ENCODE data around the gene UCP3.

DNA sequence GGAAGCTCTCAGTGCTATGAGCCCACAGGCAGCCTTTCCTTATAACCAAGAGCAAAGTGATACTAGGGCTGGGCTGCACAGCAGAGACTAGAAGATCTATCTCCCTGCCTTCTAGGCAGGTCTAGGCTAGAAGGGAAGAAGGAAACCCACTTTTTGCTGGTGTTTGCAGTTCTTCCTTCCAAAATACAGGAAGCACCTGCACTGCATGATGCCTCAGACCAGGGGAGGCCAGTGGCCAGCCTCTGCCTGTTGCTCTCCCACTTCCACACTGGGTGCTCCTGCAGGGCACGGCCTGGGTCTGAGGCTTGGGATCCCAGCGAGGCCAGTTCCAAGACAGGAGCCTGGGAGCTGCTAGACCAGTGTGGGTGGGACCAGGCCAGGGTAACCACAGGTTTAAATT is 6.0 kb upstream of the UCP3 start:
- TF ChIP-seq, protein P1, sequence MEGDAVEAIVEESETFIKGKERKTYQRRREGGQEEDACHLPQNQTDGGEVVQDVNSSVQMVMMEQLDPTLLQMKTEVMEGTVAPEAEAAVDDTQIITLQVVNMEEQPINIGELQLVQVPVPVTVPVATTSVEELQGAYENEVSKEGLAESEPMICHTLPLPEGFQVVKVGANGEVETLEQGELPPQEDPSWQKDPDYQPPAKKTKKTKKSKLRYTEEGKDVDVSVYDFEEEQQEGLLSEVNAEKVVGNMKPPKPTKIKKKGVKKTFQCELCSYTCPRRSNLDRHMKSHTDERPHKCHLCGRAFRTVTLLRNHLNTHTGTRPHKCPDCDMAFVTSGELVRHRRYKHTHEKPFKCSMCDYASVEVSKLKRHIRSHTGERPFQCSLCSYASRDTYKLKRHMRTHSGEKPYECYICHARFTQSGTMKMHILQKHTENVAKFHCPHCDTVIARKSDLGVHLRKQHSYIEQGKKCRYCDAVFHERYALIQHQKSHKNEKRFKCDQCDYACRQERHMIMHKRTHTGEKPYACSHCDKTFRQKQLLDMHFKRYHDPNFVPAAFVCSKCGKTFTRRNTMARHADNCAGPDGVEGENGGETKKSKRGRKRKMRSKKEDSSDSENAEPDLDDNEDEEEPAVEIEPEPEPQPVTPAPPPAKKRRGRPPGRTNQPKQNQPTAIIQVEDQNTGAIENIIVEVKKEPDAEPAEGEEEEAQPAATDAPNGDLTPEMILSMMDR (conservative IDR thresholded peaks at IDR 0.05; ENCODE audit: low read depth, low read length): no peak
- no peak for TF ChIP-seq EZH2 (IDR thresholded peaks at IDR 0.05; ENCODE audit: low read length, unreplicated experiment)

All from PC-3 (cell line).